WTC11 (cell line): Measurements from ENCODE around the gene STRAP.

Experiments
- ATF6 ChIP-seq: sonication (generic); formaldehyde crosslinking; IDR thresholded peaks from 2 replicates; pipeline ENCODE4 v1.8.1; 2023; ENCODE audit warnings: mild to moderate bottlenecking, missing genetic modification reagents
- CTCF ChIP-seq: fragments of 200-600 bp; IDR thresholded peaks from 2 replicates; pipeline ENCODE4 v1.8.0; 2022; ENCODE audit warnings: antibody characterized with exemption
- FOXK1 ChIP-seq: sonication (generic); formaldehyde crosslinking; IDR thresholded peaks from 2 replicates; pipeline ENCODE4 v1.8.0; 2022; ENCODE audit warnings: mild to moderate bottlenecking, moderate library complexity, missing genetic modification reagents
- FOXP1 ChIP-seq: sonication (generic); formaldehyde crosslinking; IDR thresholded peaks from 2 replicates; pipeline ENCODE4 v1.8.0; 2022; ENCODE audit warnings: missing genetic modification reagents, mild to moderate bottlenecking, moderate library complexity, borderline replicate concordance
- TEAD4 ChIP-seq: sonication (generic); formaldehyde crosslinking; IDR thresholded peaks from 2 replicates; pipeline ENCODE4 v1.8.0; 2022; ENCODE audit warnings: mild to moderate bottlenecking, missing genetic modification reagents

GRCh38 chr12:15892645-15893259 lies 10.6 kb downstream of the STRAP start:
- TF ChIP-seq TEAD4 (CRISPR knock-in tag) (no peak), FOXK1 (CRISPR knock-in tag) (no peak), CTCF (no peak), FOXP1 (CRISPR knock-in tag) (no peak), ATF6 (CRISPR knock-in tag) (no peak)
